GM23338 (cell line): Measurements from ENCODE around the gene MGME1. TPM values are rescaled to one million over a fixed set of nuclear protein-coding genes. Genes with fewer than 3 reads are reported as not detected.

Experiments used
- ATAC-seq: fragments of 200-7000 bp; cut with Tn5 transposase; 3 replicates; pipeline ENCODE4 v1.9.1; 2020
- DNase-seq: peaks from one replicate; pipeline ENCODE4 v3.0.0-alpha.2; 2015; ENCODE audit warnings: low spot score
- H2AFZ ChIP-seq: fragments of 200-600 bp; sonication (generic); 2 replicates; pipeline ENCODE4 v1.8.0; 2016; ENCODE audit warnings: antibody characterized with exemption, mild to moderate bottlenecking, moderate library complexity
- H3F3A ChIP-seq: fragments of 200-600 bp; sonication (generic); replicated peaks from 2 replicates; pipeline ENCODE4 v1.8.0; 2017; ENCODE audit warnings: antibody characterized with exemption, mixed run types, low read depth
- H3K27ac ChIP-seq: fragments of 200-600 bp; sonication (generic); 2 replicates; pipeline ENCODE4 v1.6.1; 2016; ENCODE audit warnings: low read depth
- H3K27me3 ChIP-seq: fragments of 200-600 bp; sonication (generic); 2 replicates; pipeline ENCODE4 v1.8.0; 2016; ENCODE audit warnings: mild to moderate bottlenecking, mixed run types, moderate library complexity; ENCODE audit not compliant: insufficient read depth
- H3K36me3 ChIP-seq: fragments of 200-600 bp; sonication (generic); 2 replicates; pipeline ENCODE4 v1.8.0; 2016; ENCODE audit warnings: mild to moderate bottlenecking; ENCODE audit not compliant: insufficient read depth
- H3K4me1 ChIP-seq: fragments of 200-600 bp; sonication (generic); 2 replicates; pipeline ENCODE4 v1.8.0; 2016; ENCODE audit warnings: mild to moderate bottlenecking, moderate library complexity; ENCODE audit not compliant: insufficient read depth
- H3K4me2 ChIP-seq: fragments of 200-600 bp; sonication (generic); 2 replicates; pipeline ENCODE4 v1.7.1; 2017; ENCODE audit warnings: mixed run types
- H3K4me3 ChIP-seq: fragments of 200-600 bp; sonication (generic); 2 replicates; pipeline ENCODE4 v1.6.1; 2016; ENCODE audit warnings: mixed run types
- H3K79me2 ChIP-seq: fragments of 200-600 bp; sonication (generic); replicated peaks from 2 replicates; pipeline ENCODE4 v1.8.0; 2017; ENCODE audit warnings: mild to moderate bottlenecking; ENCODE audit not compliant: insufficient read depth
- H3K9me2 ChIP-seq: fragments of 200-600 bp; sonication (generic); 2 replicates; pipeline ENCODE4 v1.8.0; 2017; ENCODE audit not compliant: insufficient read depth
- H4K20me1 ChIP-seq: fragments of 200-600 bp; sonication (generic); replicated peaks from 2 replicates; pipeline ENCODE4 v1.8.0; 2017; ENCODE audit warnings: mild to moderate bottlenecking; ENCODE audit not compliant: insufficient read depth
- H3K27ac Mint-ChIP-seq: 2 replicates; pipeline ENCODE4 v1.8.0; 2020; ENCODE audit warnings: inconsistent platforms, mild to moderate bottlenecking, moderate library complexity, mixed read lengths
- H3K27me3 Mint-ChIP-seq: 3 replicates; pipeline ENCODE4 v1.8.0; 2022; ENCODE audit warnings: low read depth, mild to moderate bottlenecking, moderate library complexity, mixed read lengths, inconsistent platforms; ENCODE audit not compliant: insufficient read depth, poor library complexity
- H3K36me3 Mint-ChIP-seq: 3 replicates; pipeline ENCODE4 v1.8.0; 2021; ENCODE audit warnings: low read depth, mild to moderate bottlenecking, inconsistent platforms, moderate library complexity, mixed read lengths
- H3K4me1 Mint-ChIP-seq: 3 replicates; pipeline ENCODE4 v1.8.0; 2020; ENCODE audit warnings: mild to moderate bottlenecking, inconsistent platforms, mixed read lengths
- H3K4me3 Mint-ChIP-seq: 3 replicates; pipeline ENCODE4 v1.8.0; 2021; ENCODE audit warnings: moderate library complexity, mild to moderate bottlenecking, inconsistent platforms, mixed read lengths
- H3K9me3 Mint-ChIP-seq: 3 replicates; pipeline ENCODE4 v1.8.0; 2020; ENCODE audit warnings: moderate library complexity, mild to moderate bottlenecking, inconsistent platforms, mixed read lengths
- CTCF ChIP-seq, 2 experiments: fragments of 200-600 bp in 1 of 2; sonication (generic) in 1 of 2; conservative IDR thresholded peaks; 2 replicates each; pipeline versions ENCODE4 v1.5.1 to v1.6.1; 2016 to 2017; ENCODE audit warnings: antibody characterized with exemption in 2 of 2, low read depth in 2 of 2, mild to moderate bottlenecking in 2 of 2, moderate library complexity in 1 of 2
- ZNF114 ChIP-seq: fragments of 250-450 bp; sonication (Bioruptor Pico); IDR thresholded peaks from 2 replicates; pipeline ENCODE4 v1.5.0; 2020; ENCODE audit warnings: mild to moderate bottlenecking, moderate library complexity
- ZNF462 ChIP-seq: fragments of 250-450 bp; sonication (Bioruptor Pico); IDR thresholded peaks from 2 replicates; pipeline ENCODE4 v1.5.0; 2020; ENCODE audit warnings: mild to moderate bottlenecking, moderate library complexity
- polyA plus RNA-seq: library from polyadenylated mRNA; unstranded; fragments of >200 nt; fragmentation: Nextera tagmentation; extraction: Ambion mirVana; gene quantifications from 2 replicates; pipeline ENCODE4 v1.2.1, GENCODE V29; 2016
- total RNA-seq: library from RNA; depleted of rRNA; stranded (reverse); fragments of >200 nt; shearing (Covaris generic); gene quantifications from 2 replicates; pipeline ENCODE4 v1.2.3, GENCODE V29; 2014

Gene MGME1
- total and polyA plus RNA-seq, 2 experiments from 2014 or later: 43.1 to 56.9 TPM

- TF ChIP-seq ZNF462 (CRISPR knock-in tag): no peak
Measured at GRCh38 chr20:17966432-17967310, 2.1 kb upstream of the MGME1 start (continued).

GRCh38 chr20:17967521-17968365, 1.1 kb upstream of the MGME1 start:
- Histone ChIP-seq H3K36me3 (no peaks in the 10 kb centered on the region; the same call in 1 of the 2 replicates), H3F3A (0 out of 2 replicates have a peak, but pooled peaks cover 3% of the 10 kb centered on the region), H3K27ac (peak overlapping the region; percentile 98), H3K79me2 (peaks cover 96% of the 10 kb centered on the region), H4K20me1 (peaks cover 47% of the 10 kb centered on the region), H3K4me2 (peak overlapping the region; percentile 77), H3K4me1 (peaks cover 61% of the 10 kb centered on the region), H2AFZ (no peak overlapping the region), H3K4me3 (peak overlapping the region; percentile 70), H3K27me3 (no peaks in the 10 kb centered on the region), H3K9me2 (no peaks in the 10 kb centered on the region)
- Mint-ChIP-seq H3K4me1 (peaks cover 56% of the 10 kb centered on the region), H3K27me3 (peaks cover 14% of the 10 kb centered on the region), H3K36me3 (peaks cover 82% of the 10 kb centered on the region), H3K9me3 (peaks cover 5% of the 10 kb centered on the region; the same call in 2 of the 3 replicates), H3K4me3 (peak overlapping the region; percentile 84), H3K27ac (peak overlapping the region; percentile 98)
- DNase-seq: no peak
- 0 out of 4 replicates have a peak, but pooled peaks of 1 of the 2 experiments have one; percentile 6 for TF ChIP-seq CTCF (conservative IDR thresholded peaks at IDR 0.05; ENCODE audit: low read depth in 2 of 2)
- TF ChIP-seq ZNF114: no peak
- peak; percentile 1; the same call in 2 of the 3 replicates for ATAC-seq
